Fibroblast of skin of left quadriceps (primary cell): ENCODE results near the gene TMEM59.

Experiments used
- DNase-seq, 2 experiments: peaks; one replicate each; pipeline ENCODE4 v3.0.0-alpha.2; 2013; ENCODE audit warnings: low read depth in 2 of 2

The TMEM59 gene

DNA sequence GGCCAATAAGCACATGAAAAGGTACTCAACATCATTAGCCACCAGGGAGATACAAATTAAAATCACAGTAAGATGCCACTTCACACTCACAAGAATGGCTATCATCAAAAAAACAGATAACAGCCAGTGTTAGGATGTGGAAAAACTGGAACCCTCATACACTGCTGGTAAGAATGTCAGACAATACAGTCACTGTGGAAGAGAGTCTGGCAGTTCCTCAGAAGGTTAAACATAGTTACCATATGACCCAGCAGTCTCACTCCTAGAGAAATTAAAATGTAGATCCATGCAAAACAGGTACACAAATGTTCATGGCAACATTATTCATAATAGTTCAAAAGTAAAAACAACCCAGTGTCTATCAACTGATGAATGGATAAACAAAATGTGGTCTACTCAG is 68.3 kb downstream of the TMEM59 start:
- no peak for DNase-seq

DNA sequence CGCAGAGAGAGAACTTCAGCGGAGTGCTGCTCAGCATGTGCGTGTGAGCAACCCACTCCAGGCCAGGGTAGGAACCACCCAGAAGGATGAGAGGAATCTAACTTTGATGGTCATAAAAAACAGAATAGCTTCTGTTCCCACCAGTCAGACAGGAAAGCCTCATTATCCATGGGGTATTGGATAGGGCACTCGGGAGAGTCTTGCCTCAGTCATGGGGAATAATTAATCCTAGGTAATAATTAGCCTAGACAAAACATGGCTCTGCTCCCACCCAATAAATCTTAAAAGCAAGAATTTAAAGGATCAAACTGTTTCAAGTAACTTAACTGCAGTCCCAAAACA is 70.3 kb downstream of the TMEM59 start:
- DNase-seq = no peak

DNA sequence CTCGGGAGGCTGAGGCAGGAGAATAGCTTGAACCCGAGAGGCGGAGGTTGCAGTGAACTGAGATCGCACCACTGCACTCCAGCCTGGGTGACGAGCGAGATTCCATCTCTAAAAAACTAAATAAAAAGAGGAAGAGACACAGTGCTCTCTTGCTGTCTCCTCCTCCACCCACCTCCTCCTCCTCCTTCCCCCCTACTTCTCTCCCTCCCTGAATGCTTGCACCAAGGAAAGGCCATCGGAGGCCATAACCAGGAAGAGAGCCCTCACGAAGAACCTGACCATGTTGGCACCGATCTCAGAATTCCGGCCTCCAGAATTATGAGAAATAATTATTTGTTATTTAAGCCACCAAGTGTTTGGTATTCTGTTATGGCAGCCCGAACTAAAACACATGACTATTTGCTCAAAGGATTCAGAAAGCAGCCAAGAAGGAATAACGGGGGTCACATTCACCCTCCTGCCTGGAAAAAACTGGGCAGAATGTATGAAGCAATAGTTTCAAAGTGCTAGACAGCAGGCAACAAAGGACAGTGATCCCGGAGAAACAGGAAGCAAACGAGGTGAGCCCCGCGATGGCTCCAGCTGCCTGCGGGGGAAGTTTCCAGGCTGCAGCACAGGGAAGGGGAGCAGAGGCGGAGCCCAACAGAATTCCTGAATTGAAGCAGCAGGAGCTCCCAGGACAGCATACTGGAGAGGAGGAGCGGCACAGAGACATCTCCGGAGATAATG is 70.8 kb downstream of the TMEM59 start:
- DNase-seq = peak; percentile 24 to 27

DNA sequence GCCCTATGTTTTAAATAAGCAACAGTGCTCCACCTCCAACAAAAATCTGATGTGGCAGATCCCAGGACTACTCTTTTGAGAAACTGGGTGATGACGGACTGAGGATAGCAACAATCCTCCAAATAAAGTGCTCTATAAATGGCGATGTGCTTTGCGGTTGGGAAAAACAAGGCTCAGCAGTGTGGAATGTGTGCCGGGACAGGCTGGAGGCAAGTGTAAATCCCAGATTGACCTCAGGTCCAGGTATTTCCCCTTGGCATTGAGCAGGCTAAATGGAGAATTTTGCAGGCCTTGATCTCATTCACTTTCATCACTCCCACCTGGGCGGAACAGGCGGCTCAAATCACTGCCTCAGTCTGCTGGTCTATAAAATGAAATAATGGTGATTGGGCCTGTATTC is 71.8 kb downstream of the TMEM59 start:
- DNase-seq = no peak

DNA sequence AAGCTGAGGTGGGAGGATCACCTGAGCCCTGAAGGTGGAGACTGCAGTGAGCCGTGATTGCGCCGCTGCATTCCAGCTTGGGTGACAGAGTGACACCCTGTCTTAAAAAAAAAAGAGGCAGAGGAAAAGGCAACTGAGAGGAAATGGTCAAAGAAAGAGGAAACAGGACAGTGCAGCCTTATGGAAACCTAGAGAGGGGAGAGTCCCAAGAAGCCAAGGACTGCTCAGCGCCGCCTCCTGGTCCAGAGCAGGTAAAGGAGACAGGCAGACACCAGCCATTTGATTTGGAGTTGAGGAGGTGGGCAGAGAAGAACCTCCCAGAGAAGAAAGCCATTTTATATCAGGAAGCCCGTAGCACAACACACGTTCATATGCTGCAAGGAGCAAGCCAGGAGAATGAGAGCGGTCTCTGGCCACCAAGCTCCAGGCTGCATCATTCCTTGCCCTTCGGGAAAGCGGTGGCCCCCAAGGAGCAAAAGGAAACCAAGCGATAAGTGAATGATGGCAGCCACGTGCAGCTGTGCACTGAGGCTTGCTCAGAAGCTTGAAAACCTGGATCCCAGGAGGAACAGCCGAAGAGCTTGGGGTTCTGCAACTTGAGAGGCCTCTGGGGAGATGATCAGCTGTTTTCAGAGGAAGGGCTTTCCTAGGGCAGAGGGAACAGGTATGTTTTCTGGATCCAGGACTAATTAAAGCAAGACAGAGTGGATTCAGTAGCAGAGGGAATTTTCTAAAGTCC is 73.1 kb downstream of the TMEM59 start:
- no peak for DNase-seq
